SH-SY5Y (cell line): Measurements from ENCODE around the gene COL6A1.

Experiments
- GATA2 ChIP-seq: IDR thresholded peaks from 2 replicates; pipeline ENCODE4 v1.6.1; 2011; ENCODE audit warnings: mild to moderate bottlenecking, low read depth, low read length
- GATA3 ChIP-seq: IDR thresholded peaks from 2 replicates; pipeline ENCODE4 v1.6.1; 2011; ENCODE audit warnings: low read depth, mild to moderate bottlenecking, low read length, moderate library complexity

DNA sequence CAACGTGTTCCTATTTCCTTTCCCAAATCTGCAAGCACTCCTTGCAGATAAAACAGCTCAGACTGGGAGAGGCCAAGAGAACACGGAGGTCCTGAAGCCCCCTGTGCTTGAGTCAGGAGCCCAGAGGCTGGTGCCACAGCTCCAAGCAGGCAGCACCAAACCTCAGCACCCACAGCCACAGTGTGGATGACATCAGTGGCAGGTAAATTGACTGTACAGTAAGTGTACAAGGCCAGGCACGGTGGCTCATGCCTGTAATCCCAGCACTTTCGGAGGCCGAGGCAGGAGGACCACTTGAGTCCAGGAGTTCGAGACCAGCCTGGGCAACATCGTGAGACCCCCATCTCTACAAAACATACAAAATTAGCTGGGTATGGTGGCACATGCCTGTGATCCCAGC, 1.9 kb upstream of the COL6A1 start:
- TF ChIP-seq GATA2 (no peak), GATA3 (no peak)
